HEK293 (cell line): ENCODE data around the gene CTIF.

Source experiments
- CTCF ChIA-PET: fragments of 350-600 bp; formaldehyde crosslinking; extraction: SDS; loops from one replicate; lab custom pipeline; 2021; ENCODE audit warnings: antibody characterized with exemption; lab: Yijun Ruan, JAX
- POLR2A ChIA-PET: fragments of 300-600 bp; formaldehyde crosslinking; extraction: SDS; loops from one replicate; lab custom pipeline; 2020; ENCODE audit warnings: antibody characterized with exemption, inconsistent platforms; lab: Yijun Ruan, JAX
- H3K27ac ChIP-seq: fragments of 200-500 bp; sonication (Bioruptor generic); 2 replicates; pipeline ENCODE4 v1.5.1; 2014; ENCODE audit warnings: low read depth, low read length, control low read depth, inconsistent platforms; ENCODE audit errors: extremely low read depth
- H3K36me3 ChIP-seq, 2 experiments: fragments of 200-500 bp in 1 of 2; sonication (Bioruptor generic) in 1 of 2; 1 replicate in 1 of 2; 2 replicates in 1 of 2; pipeline ENCODE4 v1.5.1; 2014 to 2017; ENCODE audit warnings: inconsistent platforms in 2 of 2, low read length in 2 of 2; ENCODE audit not compliant: control insufficient read depth in 2 of 2, insufficient read depth in 1 of 2
- H3K4me1 ChIP-seq: fragments of 200-500 bp; sonication (Bioruptor generic); 2 replicates; pipeline ENCODE4 v1.5.1; 2014; ENCODE audit warnings: mild to moderate bottlenecking, low read length, inconsistent platforms; ENCODE audit not compliant: control insufficient read depth, insufficient read depth
- H3K4me3 ChIP-seq: 2 replicates; pipeline ENCODE4 v1.5.1; 2011; ENCODE audit warnings: low read depth, mild to moderate bottlenecking, control low read depth, low read length, moderate library complexity
- H3K9me3 ChIP-seq: fragments of 200-500 bp; sonication (Bioruptor generic); 2 replicates; pipeline ENCODE4 v1.5.1; 2014; ENCODE audit warnings: low read depth, low read length, inconsistent platforms; ENCODE audit not compliant: control insufficient read depth, insufficient read depth
- GLIS2 ChIP-seq: fragments of 450-650 bp; formaldehyde crosslinking; IDR thresholded peaks from 2 replicates; pipeline ENCODE4 v1.5.1; 2016; ENCODE audit warnings: missing biosample characterization, missing genetic modification characterization
- SETDB1 ChIP-seq: IDR thresholded peaks from one replicate; pipeline ENCODE4 v1.6.1; 2017; ENCODE audit warnings: mild to moderate bottlenecking, low read length, moderate library complexity, mixed read lengths; ENCODE audit not compliant: insufficient read length
- SP3 ChIP-seq: fragments of 450-650 bp; formaldehyde crosslinking; IDR thresholded peaks from 2 replicates; pipeline ENCODE4 v1.5.1; 2016; ENCODE audit warnings: missing biosample characterization, missing genetic modification characterization
- ZBTB8A ChIP-seq: fragments of 450-650 bp; formaldehyde crosslinking; IDR thresholded peaks from 2 replicates; pipeline ENCODE4 v1.5.1; 2016; ENCODE audit warnings: missing biosample characterization, missing genetic modification characterization
- ZFP69B ChIP-seq: fragments of 450-650 bp; formaldehyde crosslinking; IDR thresholded peaks from 2 replicates; pipeline ENCODE4 v1.5.1; 2016; ENCODE audit warnings: missing biosample characterization, missing genetic modification characterization
- ZNF24 ChIP-seq: fragments of 450-650 bp; formaldehyde crosslinking; IDR thresholded peaks from 2 replicates; pipeline ENCODE4 v1.5.1; 2016; ENCODE audit warnings: missing biosample characterization, missing genetic modification characterization
- ZNF514 ChIP-seq: fragments of 450-650 bp; formaldehyde crosslinking; IDR thresholded peaks from 2 replicates; pipeline ENCODE4 v1.5.1; 2016; ENCODE audit warnings: missing biosample characterization, missing genetic modification characterization
- ZNF571 ChIP-seq: fragments of 450-650 bp; formaldehyde crosslinking; IDR thresholded peaks from 2 replicates; pipeline ENCODE4 v1.5.0; 2017; ENCODE audit warnings: missing biosample characterization, missing genetic modification characterization
- ZNF585B ChIP-seq: fragments of 450-650 bp; formaldehyde crosslinking; IDR thresholded peaks from 2 replicates; pipeline ENCODE4 v1.5.1; 2016; ENCODE audit warnings: missing biosample characterization, missing genetic modification characterization
- ZNF626 ChIP-seq: fragments of 450-650 bp; sonication (Bioruptor Pico); formaldehyde crosslinking; IDR thresholded peaks from 2 replicates; pipeline ENCODE4 v1.5.1; 2018; ENCODE audit warnings: missing biosample characterization, missing genetic modification characterization, inconsistent platforms
- ZNF777 ChIP-seq: fragments of 450-650 bp; formaldehyde crosslinking; IDR thresholded peaks from 2 replicates; pipeline ENCODE4 v1.5.1; 2017; ENCODE audit warnings: missing biosample characterization, missing genetic modification characterization, borderline replicate concordance
- TF ChIP-seq, protein P1 (sequence below): fragments of 450-650 bp; formaldehyde crosslinking; IDR thresholded peaks from 2 replicates; pipeline ENCODE4 v1.5.1; 2016; ENCODE audit warnings: missing biosample characterization, missing genetic modification characterization, low read depth
- TF ChIP-seq, protein P2 (sequence below): sonication (generic); formaldehyde crosslinking; IDR thresholded peaks from 2 replicates; pipeline ENCODE4 v1.8.1; 2022; ENCODE audit warnings: mild to moderate bottlenecking, moderate library complexity, missing genetic modification reagents
- TF ChIP-seq, protein P3 (sequence below): fragments of 450-650 bp; formaldehyde crosslinking; IDR thresholded peaks from 2 replicates; pipeline ENCODE4 v1.5.1; 2016; ENCODE audit warnings: missing biosample characterization, missing genetic modification characterization
- TF ChIP-seq, protein P4 (sequence below): IDR thresholded peaks from 2 replicates; pipeline ENCODE4 v1.6.1; 2011; ENCODE audit warnings: mild to moderate bottlenecking, low read depth, low read length, borderline replicate concordance
- TF ChIP-seq, protein P5 (sequence below): fragments of 450-650 bp; formaldehyde crosslinking; IDR thresholded peaks from 2 replicates; pipeline ENCODE4 v1.5.1; 2017; ENCODE audit warnings: missing biosample characterization, missing genetic modification characterization
- TF ChIP-seq, protein P6 (sequence below): fragments of 450-650 bp; formaldehyde crosslinking; IDR thresholded peaks from 2 replicates; pipeline ENCODE4 v1.5.1; 2017; ENCODE audit warnings: missing biosample characterization, missing genetic modification characterization

Gene CTIF

DNA sequence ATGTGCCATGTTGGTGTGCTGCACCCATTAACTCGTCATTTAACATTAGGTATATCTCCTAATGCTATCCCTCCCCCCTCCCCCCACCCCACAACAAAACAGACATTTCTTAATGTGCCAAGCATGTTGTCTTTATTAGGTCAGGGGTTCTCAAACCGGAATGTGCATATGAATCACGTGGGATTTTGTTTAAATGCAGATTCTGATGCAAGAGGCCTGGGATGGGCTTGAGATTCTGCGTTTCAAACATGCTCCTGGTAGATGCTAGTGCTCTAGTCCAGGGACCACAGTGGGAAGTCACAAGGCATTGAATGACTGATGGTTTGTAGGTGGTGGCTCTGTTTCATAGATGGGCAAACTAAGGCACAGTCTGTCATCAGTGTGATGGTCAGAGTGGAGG lies 227.2 kb downstream of the CTIF start:
- POLR2A ChIA-PET: no interaction called here
- Histone ChIP-seq H3K36me3 (peaks cover 0 to 8% of the 10 kb centered on the region in 2 experiments; a peak in 1 of 3 replicates), H3K27ac (no peak overlapping the region), H3K9me3 (no peaks in the 10 kb centered on the region), H3K4me1 (no peaks in the 10 kb centered on the region)
- TF ChIP-seq ZNF585B (no peak), SETDB1 (no peak), ZNF777 (tag by site-specific recombination) (no peak), GLIS2 (tag by site-specific recombination) (no peak), ZFP69B (tag by site-specific recombination) (no peak), ZNF626 (no peak), ZNF24 (no peak), SP3 (no peak), ZBTB8A (tag by site-specific recombination) (no peak), ZNF514 (tag by site-specific recombination) (no peak), ZNF571 (tag by site-specific recombination) (no peak)
- TF ChIP-seq, protein P1, sequence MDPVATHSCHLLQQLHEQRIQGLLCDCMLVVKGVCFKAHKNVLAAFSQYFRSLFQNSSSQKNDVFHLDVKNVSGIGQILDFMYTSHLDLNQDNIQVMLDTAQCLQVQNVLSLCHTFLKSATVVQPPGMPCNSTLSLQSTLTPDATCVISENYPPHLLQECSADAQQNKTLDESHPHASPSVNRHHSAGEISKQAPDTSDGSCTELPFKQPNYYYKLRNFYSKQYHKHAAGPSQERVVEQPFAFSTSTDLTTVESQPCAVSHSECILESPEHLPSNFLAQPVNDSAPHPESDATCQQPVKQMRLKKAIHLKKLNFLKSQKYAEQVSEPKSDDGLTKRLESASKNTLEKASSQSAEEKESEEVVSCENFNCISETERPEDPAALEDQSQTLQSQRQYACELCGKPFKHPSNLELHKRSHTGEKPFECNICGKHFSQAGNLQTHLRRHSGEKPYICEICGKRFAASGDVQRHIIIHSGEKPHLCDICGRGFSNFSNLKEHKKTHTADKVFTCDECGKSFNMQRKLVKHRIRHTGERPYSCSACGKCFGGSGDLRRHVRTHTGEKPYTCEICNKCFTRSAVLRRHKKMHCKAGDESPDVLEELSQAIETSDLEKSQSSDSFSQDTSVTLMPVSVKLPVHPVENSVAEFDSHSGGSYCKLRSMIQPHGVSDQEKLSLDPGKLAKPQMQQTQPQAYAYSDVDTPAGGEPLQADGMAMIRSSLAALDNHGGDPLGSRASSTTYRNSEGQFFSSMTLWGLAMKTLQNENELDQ (tag by site-specific recombination): no peak
- TF ChIP-seq, protein P2, sequence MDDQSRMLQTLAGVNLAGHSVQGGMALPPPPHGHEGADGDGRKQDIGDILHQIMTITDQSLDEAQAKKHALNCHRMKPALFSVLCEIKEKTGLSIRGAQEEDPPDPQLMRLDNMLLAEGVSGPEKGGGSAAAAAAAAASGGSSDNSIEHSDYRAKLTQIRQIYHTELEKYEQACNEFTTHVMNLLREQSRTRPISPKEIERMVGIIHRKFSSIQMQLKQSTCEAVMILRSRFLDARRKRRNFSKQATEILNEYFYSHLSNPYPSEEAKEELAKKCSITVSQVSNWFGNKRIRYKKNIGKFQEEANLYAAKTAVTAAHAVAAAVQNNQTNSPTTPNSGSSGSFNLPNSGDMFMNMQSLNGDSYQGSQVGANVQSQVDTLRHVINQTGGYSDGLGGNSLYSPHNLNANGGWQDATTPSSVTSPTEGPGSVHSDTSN (CRISPR knock-in tag): no peak
- TF ChIP-seq, protein P3, sequence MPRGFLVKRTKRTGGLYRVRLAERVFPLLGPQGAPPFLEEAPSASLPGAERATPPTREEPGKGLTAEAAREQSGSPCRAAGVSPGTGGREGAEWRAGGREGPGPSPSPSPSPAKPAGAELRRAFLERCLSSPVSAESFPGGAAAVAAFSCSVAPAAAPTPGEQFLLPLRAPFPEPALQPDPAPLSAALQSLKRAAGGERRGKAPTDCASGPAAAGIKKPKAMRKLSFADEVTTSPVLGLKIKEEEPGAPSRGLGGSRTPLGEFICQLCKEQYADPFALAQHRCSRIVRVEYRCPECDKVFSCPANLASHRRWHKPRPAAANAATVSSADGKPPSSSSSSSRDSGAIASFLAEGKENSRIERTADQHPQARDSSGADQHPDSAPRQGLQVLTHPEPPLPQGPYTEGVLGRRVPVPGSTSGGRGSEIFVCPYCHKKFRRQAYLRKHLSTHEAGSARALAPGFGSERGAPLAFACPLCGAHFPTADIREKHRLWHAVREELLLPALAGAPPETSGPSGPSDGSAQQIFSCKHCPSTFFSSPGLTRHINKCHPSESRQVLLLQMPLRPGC: no peak
- TF ChIP-seq, protein P4, sequence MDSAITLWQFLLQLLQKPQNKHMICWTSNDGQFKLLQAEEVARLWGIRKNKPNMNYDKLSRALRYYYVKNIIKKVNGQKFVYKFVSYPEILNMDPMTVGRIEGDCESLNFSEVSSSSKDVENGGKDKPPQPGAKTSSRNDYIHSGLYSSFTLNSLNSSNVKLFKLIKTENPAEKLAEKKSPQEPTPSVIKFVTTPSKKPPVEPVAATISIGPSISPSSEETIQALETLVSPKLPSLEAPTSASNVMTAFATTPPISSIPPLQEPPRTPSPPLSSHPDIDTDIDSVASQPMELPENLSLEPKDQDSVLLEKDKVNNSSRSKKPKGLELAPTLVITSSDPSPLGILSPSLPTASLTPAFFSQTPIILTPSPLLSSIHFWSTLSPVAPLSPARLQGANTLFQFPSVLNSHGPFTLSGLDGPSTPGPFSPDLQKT: no peak
- TF ChIP-seq, protein P5, sequence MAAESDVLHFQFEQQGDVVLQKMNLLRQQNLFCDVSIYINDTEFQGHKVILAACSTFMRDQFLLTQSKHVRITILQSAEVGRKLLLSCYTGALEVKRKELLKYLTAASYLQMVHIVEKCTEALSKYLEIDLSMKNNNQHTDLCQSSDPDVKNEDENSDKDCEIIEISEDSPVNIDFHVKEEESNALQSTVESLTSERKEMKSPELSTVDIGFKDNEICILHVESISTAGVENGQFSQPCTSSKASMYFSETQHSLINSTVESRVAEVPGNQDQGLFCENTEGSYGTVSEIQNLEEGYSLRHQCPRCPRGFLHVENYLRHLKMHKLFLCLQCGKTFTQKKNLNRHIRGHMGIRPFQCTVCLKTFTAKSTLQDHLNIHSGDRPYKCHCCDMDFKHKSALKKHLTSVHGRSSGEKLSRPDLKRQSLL (tag by site-specific recombination): no peak
- TF ChIP-seq, protein P6, sequence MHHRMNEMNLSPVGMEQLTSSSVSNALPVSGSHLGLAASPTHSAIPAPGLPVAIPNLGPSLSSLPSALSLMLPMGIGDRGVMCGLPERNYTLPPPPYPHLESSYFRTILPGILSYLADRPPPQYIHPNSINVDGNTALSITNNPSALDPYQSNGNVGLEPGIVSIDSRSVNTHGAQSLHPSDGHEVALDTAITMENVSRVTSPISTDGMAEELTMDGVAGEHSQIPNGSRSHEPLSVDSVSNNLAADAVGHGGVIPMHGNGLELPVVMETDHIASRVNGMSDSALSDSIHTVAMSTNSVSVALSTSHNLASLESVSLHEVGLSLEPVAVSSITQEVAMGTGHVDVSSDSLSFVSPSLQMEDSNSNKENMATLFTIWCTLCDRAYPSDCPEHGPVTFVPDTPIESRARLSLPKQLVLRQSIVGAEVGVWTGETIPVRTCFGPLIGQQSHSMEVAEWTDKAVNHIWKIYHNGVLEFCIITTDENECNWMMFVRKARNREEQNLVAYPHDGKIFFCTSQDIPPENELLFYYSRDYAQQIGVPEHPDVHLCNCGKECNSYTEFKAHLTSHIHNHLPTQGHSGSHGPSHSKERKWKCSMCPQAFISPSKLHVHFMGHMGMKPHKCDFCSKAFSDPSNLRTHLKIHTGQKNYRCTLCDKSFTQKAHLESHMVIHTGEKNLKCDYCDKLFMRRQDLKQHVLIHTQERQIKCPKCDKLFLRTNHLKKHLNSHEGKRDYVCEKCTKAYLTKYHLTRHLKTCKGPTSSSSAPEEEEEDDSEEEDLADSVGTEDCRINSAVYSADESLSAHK (tag by site-specific recombination): no peak
- TF ChIP-seq, all 188 proteins: peak for 0
- no peak overlapping the region for H3K4me3 ChIP-seq
- CTCF ChIA-PET: interaction anchor here (0.7 to 0.8 kb wide), 2 partner anchors 11 to 1228 kb away, joined by 3 to 4 read pairs; no protein-coding TSS in a partner anchor
